Bronchial epithelial cell (primary cell): ENCODE measurements around the gene GPR161. TPM values are rescaled to one million over a fixed set of nuclear protein-coding genes. Genes with fewer than 3 reads are reported as not detected.

Source experiments
- DNase-seq: peaks from one replicate; pipeline ENCODE4 v3.0.0-alpha.2; 2010; ENCODE audit warnings: low read depth
- FAIRE-seq: peaks from 2 replicates; lab custom pipeline; 2011; peaks lifted over from hg19 to GRCh38; lab: Jason Lieb, UNC
- H3K27me3 ChIP-seq: 2 replicates; pipeline ENCODE4 v1.5.1; 2011; ENCODE audit warnings: low read length; ENCODE audit not compliant: control insufficient read depth, insufficient read depth
- H3K36me3 ChIP-seq: 2 replicates; pipeline ENCODE4 v1.5.1; 2011; ENCODE audit warnings: low read length; ENCODE audit not compliant: control insufficient read depth, insufficient read depth
- H3K4me3 ChIP-seq: 2 replicates; pipeline ENCODE4 v1.5.1; 2011; ENCODE audit warnings: mild to moderate bottlenecking, low read depth, low read length, control low read depth
- CTCF ChIP-seq: IDR thresholded peaks from 2 replicates; pipeline ENCODE4 v1.5.1; 2011; ENCODE audit warnings: mild to moderate bottlenecking, moderate library complexity, low read length, control low read depth, inconsistent platforms; ENCODE audit not compliant: insufficient read depth, severe bottlenecking
- total RNA-seq: library from RNA; depleted of rRNA; stranded (reverse); fragments of >200 nt; gene quantifications from 2 replicates; pipeline ENCODE4 v1.2.1, GENCODE V29; 2014

The GPR161 gene
- total RNA-seq, 1 donor from 2014 or later, result 8.2 TPM

- Histone ChIP-seq H3K4me3 (no peak overlapping the region), H3K36me3 (no peaks in the 10 kb centered on the region), H3K27me3 (no peaks in the 10 kb centered on the region)
- no peak for FAIRE-seq
- DNase-seq, result no peak
- TF ChIP-seq CTCF, result no peak
Measured at GRCh38 chr1:168151935-168152334, 15.2 kb upstream of the GPR161 start.

GRCh38 chr1:168150283-168150682 is 13.6 kb upstream of the GPR161 start:
- no peaks in the 10 kb centered on the region for H3K27me3 ChIP-seq
- FAIRE-seq, result no peak

GRCh38 chr1:168148916-168149315 is 12.2 kb upstream of the GPR161 start:
- no peak for TF ChIP-seq CTCF
- H3K4me3 ChIP-seq, result no peak overlapping the region
- DNase-seq, result no peak
- H3K27me3 ChIP-seq, result no peaks in the 10 kb centered on the region
- no peak for FAIRE-seq
- no peaks in the 10 kb centered on the region for H3K36me3 ChIP-seq

More at GRCh38 chr1:168150283-168150682, 13.6 kb upstream of the GPR161 start:
- DNase-seq, result no peak
- TF ChIP-seq CTCF, result no peak
- Histone ChIP-seq H3K4me3 (no peak overlapping the region), H3K36me3 (no peaks in the 10 kb centered on the region)

- H3K27me3 ChIP-seq, result no peaks in the 10 kb centered on the region
- DNase-seq (no peak), FAIRE-seq (no peak)
- no peaks in the 10 kb centered on the region for H3K36me3 ChIP-seq
- TF ChIP-seq CTCF, result no peak
- no peak overlapping the region for H3K4me3 ChIP-seq
Measured at GRCh38 chr1:168146626-168147025, 9.9 kb upstream of the GPR161 start.

- no peaks in the 10 kb centered on the region for H3K27me3 ChIP-seq
- DNase-seq (no peak), FAIRE-seq (no peak)
- no peaks in the 10 kb centered on the region for H3K36me3 ChIP-seq
- TF ChIP-seq CTCF, result no peak
- H3K4me3 ChIP-seq, result no peak overlapping the region
Measured at GRCh38 chr1:168146160-168146539, 9.4 kb upstream of the GPR161 start.
